ENCODE results near the gene POT1. TPM values are rescaled to one million over a fixed set of nuclear protein-coding genes. Genes with fewer than 3 reads are reported as not detected.

POT1 gene
- total and polyA plus RNA-seq, 2 of the 13 experiments (the other 11 are each of a cell fraction or from before 2014, with no cell fraction given), result 21.7 to 23.4 TPM

- H3K36me3 ChIP-seq (replicated peaks in 1 of 2; ENCODE audit: control insufficient read depth in 1 of 2, insufficient read depth in 2 of 2, low read length in 2 of 2), result no peaks in the 10 kb centered on the region
- 5% methylated on average over 3 of the region's 3 CpGs for WGBS (ENCODE audit: low lambda C conversion rate)
- H3K9me3 ChIP-seq (ENCODE audit: low read length), result no peaks in the 10 kb centered on the region
- intact Hi-C loops (cut with micrococcal nuclease; ENCODE audit: unreplicated experiment) (no loop called here), in situ Hi-C loops (cut with HindIII; ENCODE audit: extremely low pct_ligation_motif_present, low pct_unique_long_range_greater_than_20kb) (no loop called here)
- no peaks in the 10 kb centered on the region for H3K27me3 ChIP-seq (ENCODE audit: control insufficient read depth in 1 of 2, insufficient read depth in 2 of 2, low read length in 2 of 2)
- ChIA-PET CTCF (ENCODE audit: low intra/inter-chr PET ratio, low total read pairs) (no interaction called here), POLR2A (no interaction called here)
- no peak for ATAC-seq
- no peak overlapping the region for H3K4me2 ChIP-seq (ENCODE audit: low read depth, low read length)
- peaks cover 37% of the 10 kb centered on the region for H3K4me1 ChIP-seq (ENCODE audit: insufficient read depth, low read length)
- no peak for FAIRE-seq
- no peak overlapping the region for H3K27ac ChIP-seq (ENCODE audit: extremely low read length, insufficient read depth, low read length)
- H3K9ac ChIP-seq (ENCODE audit: insufficient read depth, low read depth, low read length), result no peak overlapping the region
- peak; percentile 9 for DNase-seq (ENCODE audit: low spot score)
- no peak overlapping the region for H3K4me3 ChIP-seq (replicated peaks in 1 of 3; ENCODE audit: insufficient read depth in 1 of 3, low read depth in 2 of 3, low read length in 3 of 3)
- no TSS peak for BruUV-seq (replicated peaks)
- H4K20me1 ChIP-seq (ENCODE audit: insufficient read depth, low read length), result no peaks in the 10 kb centered on the region
- no peaks in the 10 kb centered on the region for H3K79me2 ChIP-seq (ENCODE audit: insufficient read depth, low read length)
- TF ChIP-seq PAX8 (CRISPR knock-in tag; IDR thresholded peaks at IDR 0.05; ENCODE audit: borderline replicate concordance), result no peak
- TF ChIP-seq USF2 (IDR thresholded peaks at IDR 0.05; ENCODE audit: low read depth, low read length), result no peak
- no peak for TF ChIP-seq USF2 (CRISPR knock-in tag; IDR thresholded peaks at IDR 0.05; ENCODE audit: borderline replicate concordance)
- no peak for TF ChIP-seq NR2F6 (IDR thresholded peaks at IDR 0.05)
- no peak for TF ChIP-seq NR2F6 (CRISPR knock-in tag; IDR thresholded peaks at IDR 0.05)
- TF ChIP-seq ZBTB38 (CRISPR knock-in tag; IDR thresholded peaks at IDR 0.05), result no peak
- TF ChIP-seq FOXJ3 (CRISPR knock-in tag; IDR thresholded peaks at IDR 0.05; ENCODE audit: borderline replicate concordance), result no peak
- TF ChIP-seq CEBPB (IDR thresholded peaks at IDR 0.05; ENCODE audit: borderline replicate concordance, low read depth, low read length), result peak; percentile 26; the same call in 1 of the 2 replicates
- no peak for TF ChIP-seq POLR2AphosphoS5 (IDR thresholded peaks at IDR 0.05; ENCODE audit: low read depth, low read length)
- TF ChIP-seq ZSCAN5A (CRISPR knock-in tag; IDR thresholded peaks at IDR 0.05; ENCODE audit: borderline replicate concordance), result no peak
- no peak overlapping the region for H2AFZ ChIP-seq (ENCODE audit: low read length)
These were observed 150.4 kb downstream of the POT1 start for GRCh38 chr7:124779194-124779593.

All from HepG2 (cell line).